ENCODE results near the gene FMN2.

The FMN2 gene

DNA sequence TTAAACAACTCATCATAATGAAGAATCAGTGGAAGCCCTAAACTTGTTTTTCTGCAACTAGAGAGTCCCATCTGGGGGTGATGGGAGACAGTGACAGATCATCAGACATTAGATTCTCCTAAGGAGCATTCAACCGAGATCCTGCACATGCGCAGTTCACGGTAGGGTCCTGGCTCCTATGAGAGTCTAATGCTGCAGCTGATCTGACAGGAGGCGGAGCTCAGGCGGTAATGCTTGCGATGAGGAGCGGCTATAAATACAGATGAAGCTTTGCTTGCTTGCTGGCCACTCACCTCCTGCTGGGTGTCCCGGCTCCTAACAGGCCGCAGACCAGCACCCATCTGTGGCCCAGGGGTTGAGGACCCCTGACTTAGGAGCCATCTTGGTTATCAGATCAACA is 247.2 kb downstream of the FMN2 start:
- Histone ChIP-seq H3K4me3 (ENCODE audit: control insufficient read depth in 1 of 7, extremely low read depth in 1 of 7, insufficient read depth in 4 of 7, low read depth in 2 of 7, low read length in 6 of 7) (no peak overlapping the region), H3K27ac (ENCODE audit: insufficient read depth in 1 of 2, low read depth in 1 of 2, low read length in 2 of 2, poor library complexity in 1 of 2, severe bottlenecking in 2 of 2) (no peak overlapping the region), H3K4me1 (ENCODE audit: control extremely low read depth in 1 of 4, control insufficient read depth in 4 of 4, insufficient read depth in 4 of 4, low read length in 3 of 4) (no peaks in the 10 kb centered on the region), H3K27me3 (replicated peaks in 2 of 5; ENCODE audit: control insufficient read depth in 4 of 5, insufficient read depth in 5 of 5, low read length in 4 of 5) (no peaks in the 10 kb centered on the region), H3K9me3 (ENCODE audit: control extremely low read depth in 1 of 5, control insufficient read depth in 4 of 5, insufficient read depth in 2 of 5, low read depth in 1 of 5, low read length in 4 of 5) (no peaks in the 10 kb centered on the region), H3K36me3 (ENCODE audit: control insufficient read depth in 4 of 4, insufficient read depth in 4 of 4, low read length in 3 of 4) (no peaks in the 10 kb centered on the region)
- ChIA-PET CTCF (no interaction called here), POLR2A (no interaction called here)
- WGBS (ENCODE audit: insufficient coverage), result 86% methylated on average over 9 of the region's 9 CpGs
- DNase-seq, result no peak

DNA sequence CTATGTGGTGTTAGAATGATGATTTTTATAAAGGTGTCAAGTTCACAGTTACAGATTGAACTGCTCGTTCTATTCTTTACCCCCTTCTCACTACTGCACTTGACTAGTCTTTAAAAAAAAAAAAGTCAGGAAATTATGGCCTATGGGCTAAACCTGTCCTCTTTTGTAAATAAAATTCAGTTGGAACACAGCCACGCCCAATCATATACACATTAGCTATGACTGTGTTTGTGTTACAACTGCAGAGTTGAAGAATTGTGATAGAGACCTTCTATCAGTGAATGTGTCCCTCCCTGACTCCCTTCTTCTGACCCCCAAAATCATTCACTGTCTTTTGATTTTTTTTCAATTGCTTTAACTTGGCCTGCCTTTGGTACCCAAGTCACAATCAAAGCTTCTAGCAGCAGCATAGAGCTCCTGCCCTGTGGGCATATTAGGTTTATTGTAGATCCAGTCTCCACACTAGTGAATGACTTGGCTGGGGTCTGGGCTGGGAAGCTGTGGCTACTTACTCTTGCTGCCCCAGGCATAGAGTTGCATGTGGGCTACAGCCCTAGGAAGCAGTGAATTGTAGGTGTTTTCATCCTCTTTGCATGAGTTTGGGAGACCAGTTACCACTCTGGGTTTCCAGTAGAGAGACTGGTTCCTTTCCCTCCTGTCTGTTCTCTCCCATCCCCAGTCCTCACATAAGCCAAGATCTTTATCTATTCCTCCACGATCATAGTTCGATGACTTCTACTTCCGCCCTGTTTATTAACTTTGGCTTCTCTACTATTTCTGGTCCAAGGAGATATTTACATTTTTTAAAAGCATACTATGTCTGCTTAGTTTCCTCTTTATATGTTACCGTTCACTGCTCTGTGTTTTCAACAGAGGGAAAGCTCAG is 249.9 kb downstream of the FMN2 start:
- Histone ChIP-seq H3K27ac (ENCODE audit: insufficient read depth in 1 of 2, low read depth in 1 of 2, low read length in 2 of 2, poor library complexity in 1 of 2, severe bottlenecking in 2 of 2) (no peak overlapping the region), H3K27me3 (replicated peaks in 2 of 5; ENCODE audit: control insufficient read depth in 4 of 5, insufficient read depth in 5 of 5, low read length in 4 of 5) (no peaks in the 10 kb centered on the region), H3K36me3 (ENCODE audit: control insufficient read depth in 4 of 4, insufficient read depth in 4 of 4, low read length in 3 of 4) (no peaks in the 10 kb centered on the region), H3K4me3 (ENCODE audit: control insufficient read depth in 1 of 7, extremely low read depth in 1 of 7, insufficient read depth in 4 of 7, low read depth in 2 of 7, low read length in 6 of 7) (no peak overlapping the region), H3K9me3 (ENCODE audit: control extremely low read depth in 1 of 5, control insufficient read depth in 4 of 5, insufficient read depth in 2 of 5, low read depth in 1 of 5, low read length in 4 of 5) (no peaks in the 10 kb centered on the region), H3K4me1 (ENCODE audit: control extremely low read depth in 1 of 4, control insufficient read depth in 4 of 4, insufficient read depth in 4 of 4, low read length in 3 of 4) (no peaks in the 10 kb centered on the region)
- DNase-seq, result no peak
- ChIA-PET POLR2A (no interaction called here), CTCF (no interaction called here)
- no CpG with 5 or more reads among the region's 6 CpGs for WGBS (ENCODE audit: insufficient coverage)

GRCh38 chr1:240342251-240342625 is 250.6 kb downstream of the FMN2 start:
- Histone ChIP-seq H3K36me3 (ENCODE audit: control insufficient read depth in 4 of 4, insufficient read depth in 4 of 4, low read length in 3 of 4) (no peaks in the 10 kb centered on the region), H3K4me3 (ENCODE audit: control insufficient read depth in 1 of 7, extremely low read depth in 1 of 7, insufficient read depth in 4 of 7, low read depth in 2 of 7, low read length in 6 of 7) (no peak overlapping the region), H3K9me3 (ENCODE audit: control extremely low read depth in 1 of 5, control insufficient read depth in 4 of 5, insufficient read depth in 2 of 5, low read depth in 1 of 5, low read length in 4 of 5) (no peaks in the 10 kb centered on the region), H3K27ac (ENCODE audit: insufficient read depth in 1 of 2, low read depth in 1 of 2, low read length in 2 of 2, poor library complexity in 1 of 2, severe bottlenecking in 2 of 2) (no peak overlapping the region), H3K4me1 (ENCODE audit: control extremely low read depth in 1 of 4, control insufficient read depth in 4 of 4, insufficient read depth in 4 of 4, low read length in 3 of 4) (no peaks in the 10 kb centered on the region), H3K27me3 (replicated peaks in 2 of 5; ENCODE audit: control insufficient read depth in 4 of 5, insufficient read depth in 5 of 5, low read length in 4 of 5) (no peaks in the 10 kb centered on the region)
- CTCF ChIA-PET, result no interaction called here
- no CpG with 5 or more reads among the region's 3 CpGs for WGBS (ENCODE audit: insufficient coverage)
- POLR2A ChIA-PET, result no interaction called here
- DNase-seq, result no peak

DNA sequence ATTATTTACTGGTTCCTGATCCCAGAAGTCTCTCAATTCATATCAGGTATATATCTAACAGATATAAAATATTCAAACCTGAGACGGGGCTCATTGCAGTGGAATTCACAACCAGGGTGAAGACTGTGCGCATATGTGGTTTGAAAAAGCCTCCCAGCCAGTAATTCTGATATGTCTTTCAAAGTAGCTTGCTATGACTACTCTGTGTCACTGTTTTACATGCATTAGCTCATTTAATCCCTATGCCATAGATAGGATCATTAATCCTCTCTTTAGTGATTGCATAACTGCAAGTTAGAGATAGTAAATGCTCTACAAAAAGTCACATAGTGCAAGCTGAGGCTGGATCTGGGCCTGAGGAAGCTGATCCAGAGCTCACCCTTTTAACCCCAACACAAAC is 251.4 kb downstream of the FMN2 start:
- ChIA-PET CTCF (no interaction called here), POLR2A (no interaction called here)
- Histone ChIP-seq H3K36me3 (ENCODE audit: control insufficient read depth in 4 of 4, insufficient read depth in 4 of 4, low read length in 3 of 4) (no peaks in the 10 kb centered on the region), H3K27ac (ENCODE audit: insufficient read depth in 1 of 2, low read depth in 1 of 2, low read length in 2 of 2, poor library complexity in 1 of 2, severe bottlenecking in 2 of 2) (no peak overlapping the region), H3K4me1 (ENCODE audit: control extremely low read depth in 1 of 4, control insufficient read depth in 4 of 4, insufficient read depth in 4 of 4, low read length in 3 of 4) (no peaks in the 10 kb centered on the region), H3K4me3 (ENCODE audit: control insufficient read depth in 1 of 7, extremely low read depth in 1 of 7, insufficient read depth in 4 of 7, low read depth in 2 of 7, low read length in 6 of 7) (no peak overlapping the region), H3K9me3 (ENCODE audit: control extremely low read depth in 1 of 5, control insufficient read depth in 4 of 5, insufficient read depth in 2 of 5, low read depth in 1 of 5, low read length in 4 of 5) (no peaks in the 10 kb centered on the region), H3K27me3 (replicated peaks in 2 of 5; ENCODE audit: control insufficient read depth in 4 of 5, insufficient read depth in 5 of 5, low read length in 4 of 5) (no peaks in the 10 kb centered on the region)
- DNase-seq, result no peak
- 100% methylated on average over 1 of the region's 2 CpGs for WGBS (ENCODE audit: insufficient coverage)

- H3K4me1 ChIP-seq (ENCODE audit: control extremely low read depth in 1 of 4, control insufficient read depth in 4 of 4, insufficient read depth in 4 of 4, low read length in 3 of 4), result no peaks in the 10 kb centered on the region
- no peaks in the 10 kb centered on the region for H3K36me3 ChIP-seq (ENCODE audit: control insufficient read depth in 4 of 4, insufficient read depth in 4 of 4, low read length in 3 of 4)
- POLR2A ChIA-PET, result no interaction called here
- H3K27me3 ChIP-seq (replicated peaks in 2 of 5; ENCODE audit: control insufficient read depth in 4 of 5, insufficient read depth in 5 of 5, low read length in 4 of 5), result no peaks in the 10 kb centered on the region
- no peak for DNase-seq
- H3K9me3 ChIP-seq (ENCODE audit: control extremely low read depth in 1 of 5, control insufficient read depth in 4 of 5, insufficient read depth in 2 of 5, low read depth in 1 of 5, low read length in 4 of 5), result no peaks in the 10 kb centered on the region
- H3K27ac ChIP-seq (ENCODE audit: insufficient read depth in 1 of 2, low read depth in 1 of 2, low read length in 2 of 2, poor library complexity in 1 of 2, severe bottlenecking in 2 of 2), result no peak overlapping the region
- H3K4me3 ChIP-seq (ENCODE audit: control insufficient read depth in 1 of 7, extremely low read depth in 1 of 7, insufficient read depth in 4 of 7, low read depth in 2 of 7, low read length in 6 of 7), result no peak overlapping the region
- CTCF ChIA-PET, result no interaction called here
Observed at GRCh38 chr1:240343966-240344365, 252.3 kb downstream of the FMN2 start.

DNA sequence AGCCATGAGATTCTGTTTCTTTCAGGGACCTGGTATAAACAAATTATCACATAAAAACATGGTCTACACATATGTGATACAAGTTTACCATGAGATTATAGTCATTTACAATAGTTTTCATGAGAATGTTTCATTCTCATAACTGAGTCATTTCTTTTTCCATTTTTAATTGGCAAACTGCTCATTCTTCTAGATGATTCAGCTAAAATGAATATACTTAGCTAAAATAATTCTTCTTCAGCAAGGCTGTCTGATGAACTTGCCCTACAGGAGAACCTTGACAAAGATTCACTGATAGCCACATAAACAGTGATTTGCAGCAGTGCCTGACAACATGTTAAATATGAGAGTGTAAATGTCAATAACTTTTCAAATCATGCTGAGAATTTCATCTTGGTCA is 253.2 kb downstream of the FMN2 start:
- Histone ChIP-seq H3K4me1 (ENCODE audit: control extremely low read depth in 1 of 4, control insufficient read depth in 4 of 4, insufficient read depth in 4 of 4, low read length in 3 of 4) (no peaks in the 10 kb centered on the region), H3K36me3 (ENCODE audit: control insufficient read depth in 4 of 4, insufficient read depth in 4 of 4, low read length in 3 of 4) (no peaks in the 10 kb centered on the region), H3K4me3 (ENCODE audit: control insufficient read depth in 1 of 7, extremely low read depth in 1 of 7, insufficient read depth in 4 of 7, low read depth in 2 of 7, low read length in 6 of 7) (no peak overlapping the region), H3K9me3 (ENCODE audit: control extremely low read depth in 1 of 5, control insufficient read depth in 4 of 5, insufficient read depth in 2 of 5, low read depth in 1 of 5, low read length in 4 of 5) (no peaks in the 10 kb centered on the region), H3K27me3 (replicated peaks in 2 of 5; ENCODE audit: control insufficient read depth in 4 of 5, insufficient read depth in 5 of 5, low read length in 4 of 5) (no peaks in the 10 kb centered on the region), H3K27ac (ENCODE audit: insufficient read depth in 1 of 2, low read depth in 1 of 2, low read length in 2 of 2, poor library complexity in 1 of 2, severe bottlenecking in 2 of 2) (no peak overlapping the region)
- DNase-seq, result no peak
- ChIA-PET CTCF (no interaction called here), POLR2A (no interaction called here)

DNA sequence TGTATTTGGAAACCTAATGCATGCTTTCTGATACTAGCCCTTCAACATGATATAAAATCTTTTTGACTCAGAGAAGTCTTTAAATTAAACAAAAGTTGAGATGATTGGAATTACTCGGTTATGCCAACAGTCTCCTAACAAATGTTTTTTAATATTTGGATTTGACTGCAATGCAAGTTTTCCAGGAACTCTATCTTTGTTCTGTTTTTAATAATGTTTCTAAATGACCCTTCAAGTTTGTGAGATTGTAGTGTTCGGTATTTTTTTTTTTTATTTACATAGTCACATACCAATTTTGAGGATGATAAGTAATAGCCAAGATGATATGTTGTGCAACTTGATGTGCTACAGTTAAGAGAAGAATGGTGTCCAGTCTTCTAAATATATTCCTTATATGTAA is 258.0 kb downstream of the FMN2 start:
- no CpG with 5 or more reads among the region's 2 CpGs for WGBS (ENCODE audit: insufficient coverage)
- CTCF ChIA-PET, result no interaction called here
- Histone ChIP-seq H3K36me3 (ENCODE audit: control insufficient read depth in 4 of 4, insufficient read depth in 4 of 4, low read length in 3 of 4) (no peaks in the 10 kb centered on the region), H3K4me1 (ENCODE audit: control extremely low read depth in 1 of 4, control insufficient read depth in 4 of 4, insufficient read depth in 4 of 4, low read length in 3 of 4) (no peaks in the 10 kb centered on the region), H3K27me3 (replicated peaks in 2 of 5; ENCODE audit: control insufficient read depth in 4 of 5, insufficient read depth in 5 of 5, low read length in 4 of 5) (no peaks in the 10 kb centered on the region), H3K27ac (ENCODE audit: insufficient read depth in 1 of 2, low read depth in 1 of 2, low read length in 2 of 2, poor library complexity in 1 of 2, severe bottlenecking in 2 of 2) (no peak overlapping the region), H3K4me3 (ENCODE audit: control insufficient read depth in 1 of 7, extremely low read depth in 1 of 7, insufficient read depth in 4 of 7, low read depth in 2 of 7, low read length in 6 of 7) (no peak overlapping the region), H3K9me3 (ENCODE audit: control extremely low read depth in 1 of 5, control insufficient read depth in 4 of 5, insufficient read depth in 2 of 5, low read depth in 1 of 5, low read length in 4 of 5) (no peaks in the 10 kb centered on the region)
- POLR2A ChIA-PET, result no interaction called here
- DNase-seq, result no peak
